ENCODE results near the gene FUNDC2.
A peak's percentile ranks its signal among the peaks of the same experiment; 100 is the strongest.

Gene FUNDC2

GRCh38 chrX:155027509-155028066 lies 944 bp downstream of the FUNDC2 start:
- TF ChIP-seq SP7 (tag by site-specific recombination; IDR thresholded peaks at IDR 0.05): peak; percentile 1
- TF ChIP-seq ZNF645 (tag by site-specific recombination; IDR thresholded peaks at IDR 0.05): no peak
- TF ChIP-seq ZNF558 (tag by site-specific recombination; IDR thresholded peaks at IDR 0.05): no peak
- TF ChIP-seq FEZF1 (tag by site-specific recombination; IDR thresholded peaks at IDR 0.05): 0 out of 2 replicates have a peak, but pooled peaks have one; percentile 72
- no peak for TF ChIP-seq SCRT2 (tag by site-specific recombination; IDR thresholded peaks at IDR 0.05)
- TF ChIP-seq ZNF501 (tag by site-specific recombination; IDR thresholded peaks at IDR 0.05): 0 out of 2 replicates have a peak, but pooled peaks have one; percentile 3
- no peak for TF ChIP-seq ZNF677 (tag by site-specific recombination; IDR thresholded peaks at IDR 0.05)
- TF ChIP-seq ZNF18 (tag by site-specific recombination; IDR thresholded peaks at IDR 0.05): no peak
- H3K4me3 ChIP-seq (ENCODE audit: low read depth, low read length): peak overlapping the region; percentile 72
- H3K9me3 ChIP-seq (ENCODE audit: control insufficient read depth, insufficient read depth, low read depth, low read length): no peaks in the 10 kb centered on the region
- H3K4me1 ChIP-seq (ENCODE audit: control insufficient read depth, insufficient read depth, low read length): peaks cover 2% of the 10 kb centered on the region; the same call in 1 of the 2 replicates
- POLR2A ChIA-PET: interaction anchor here (0.7 to 1.4 kb wide), 6 partner anchors 9 to 48 kb away, joined by 3 to 5 read pairs (median 4); partner anchors contain the start of gene BRCC3
- peak overlapping the region; percentile 99 for H3K27ac ChIP-seq (ENCODE audit: extremely low read depth, low read depth, low read length)
- H3K36me3 ChIP-seq (ENCODE audit: control insufficient read depth in 2 of 2, insufficient read depth in 1 of 2, low read length in 2 of 2): no peaks in the 10 kb centered on the region; a peak in 1 of 3 replicates
- CTCF ChIA-PET: interaction anchor here (0.6 to 2.5 kb wide), 3 partner anchors 21 to 30 kb away, joined by 4 to 6 read pairs (median 4); no protein-coding TSS in a partner anchor

- no peak for TF ChIP-seq ZNF280C (tag by site-specific recombination; IDR thresholded peaks at IDR 0.05)
- no peak for TF ChIP-seq ZNF16 (tag by site-specific recombination; IDR thresholded peaks at IDR 0.05; ENCODE audit: low read depth)
- TF ChIP-seq MZF1 (tag by site-specific recombination; IDR thresholded peaks at IDR 0.05; ENCODE audit: borderline replicate concordance): no peak; the same call in 1 of the 2 replicates
- TF ChIP-seq ZNF169 (tag by site-specific recombination; IDR thresholded peaks at IDR 0.05): no peak
- TF ChIP-seq SCRT2 (tag by site-specific recombination; IDR thresholded peaks at IDR 0.05): peak; percentile 96
- TF ChIP-seq SCRT1 (tag by site-specific recombination; IDR thresholded peaks at IDR 0.05; ENCODE audit: borderline replicate concordance): peak; percentile 91
- no peak for TF ChIP-seq ZNF23 (tag by site-specific recombination; IDR thresholded peaks at IDR 0.05; ENCODE audit: borderline replicate concordance)
- Histone ChIP-seq H3K36me3 (ENCODE audit: control insufficient read depth in 2 of 2, insufficient read depth in 1 of 2, low read length in 2 of 2) (no peaks in the 10 kb centered on the region; a peak in 1 of 3 replicates), H3K4me1 (ENCODE audit: control insufficient read depth, insufficient read depth, low read length) (peaks cover 2% of the 10 kb centered on the region; the same call in 1 of the 2 replicates), H3K27ac (ENCODE audit: extremely low read depth, low read depth, low read length) (no peak overlapping the region; the same call in 1 of the 2 replicates), H3K4me3 (ENCODE audit: low read depth, low read length) (peak overlapping the region; percentile 72), H3K9me3 (ENCODE audit: control insufficient read depth, insufficient read depth, low read depth, low read length) (no peaks in the 10 kb centered on the region)
- ChIA-PET POLR2A (no interaction called here), CTCF (interaction anchor here (1.7 to 2.5 kb wide), 2 partner anchors 20 to 29 kb away, joined by 4 to 6 read pairs; no protein-coding TSS in a partner anchor)
Observed at GRCh38 chrX:155028129-155028528, 1.5 kb downstream of the FUNDC2 start.

GRCh38 chrX:155028877-155029291 lies 2.2 kb downstream of the FUNDC2 start:
- TF ChIP-seq ZNF529 (tag by site-specific recombination; IDR thresholded peaks at IDR 0.05; ENCODE audit: insufficient replicate concordance): no peak
- TF ChIP-seq BCL11B (tag by site-specific recombination; IDR thresholded peaks at IDR 0.05; ENCODE audit: low read depth): no peak
- no peak for TF ChIP-seq KLF1 (tag by site-specific recombination; IDR thresholded peaks at IDR 0.05)
- no peak for TF ChIP-seq ZNF837 (tag by site-specific recombination; IDR thresholded peaks at IDR 0.05)
- peak; percentile 68 for TF ChIP-seq PRDM1 (tag by site-specific recombination; IDR thresholded peaks at IDR 0.05)
- TF ChIP-seq ZFHX2 (tag by site-specific recombination; conservative IDR thresholded peaks at IDR 0.05): no peak
- peak; percentile 56 for TF ChIP-seq SP3 (tag by site-specific recombination; IDR thresholded peaks at IDR 0.05)
- peak; percentile 34 for TF ChIP-seq ZBTB17 (tag by site-specific recombination; IDR thresholded peaks at IDR 0.05)
- peak; percentile 48 for TF ChIP-seq SP2 (tag by site-specific recombination; IDR thresholded peaks at IDR 0.05)
- no peak for TF ChIP-seq ZNF341 (tag by site-specific recombination; IDR thresholded peaks at IDR 0.05; ENCODE audit: low read depth)
- no peak for TF ChIP-seq ZNF266 (tag by site-specific recombination; IDR thresholded peaks at IDR 0.05; ENCODE audit: low read depth)
- no peak for TF ChIP-seq ZBTB20 (tag by site-specific recombination; IDR thresholded peaks at IDR 0.05)
- peaks cover 2% of the 10 kb centered on the region; the same call in 1 of the 2 replicates for H3K4me1 ChIP-seq (ENCODE audit: control insufficient read depth, insufficient read depth, low read length)
- CTCF ChIA-PET: interaction anchor here (2.5 kb wide), 1 partner anchor 20 kb away, joined by 6 read pairs; no protein-coding TSS in a partner anchor
- H3K9me3 ChIP-seq (ENCODE audit: control insufficient read depth, insufficient read depth, low read depth, low read length): no peaks in the 10 kb centered on the region
- H3K36me3 ChIP-seq (ENCODE audit: control insufficient read depth in 2 of 2, insufficient read depth in 1 of 2, low read length in 2 of 2): peaks cover 0 to 6% of the 10 kb centered on the region in 2 experiments; a peak in 2 of 3 replicates
- POLR2A ChIA-PET: interaction anchor here (0.7 kb wide), 1 partner anchor 319 kb away, joined by 5 read pairs; no protein-coding TSS in a partner anchor
- no peak overlapping the region for H3K27ac ChIP-seq (ENCODE audit: extremely low read depth, low read depth, low read length)
- H3K4me3 ChIP-seq (ENCODE audit: low read depth, low read length): no peak overlapping the region
